ENCODE results near the gene ETV3.

The ETV3 gene

DNA sequence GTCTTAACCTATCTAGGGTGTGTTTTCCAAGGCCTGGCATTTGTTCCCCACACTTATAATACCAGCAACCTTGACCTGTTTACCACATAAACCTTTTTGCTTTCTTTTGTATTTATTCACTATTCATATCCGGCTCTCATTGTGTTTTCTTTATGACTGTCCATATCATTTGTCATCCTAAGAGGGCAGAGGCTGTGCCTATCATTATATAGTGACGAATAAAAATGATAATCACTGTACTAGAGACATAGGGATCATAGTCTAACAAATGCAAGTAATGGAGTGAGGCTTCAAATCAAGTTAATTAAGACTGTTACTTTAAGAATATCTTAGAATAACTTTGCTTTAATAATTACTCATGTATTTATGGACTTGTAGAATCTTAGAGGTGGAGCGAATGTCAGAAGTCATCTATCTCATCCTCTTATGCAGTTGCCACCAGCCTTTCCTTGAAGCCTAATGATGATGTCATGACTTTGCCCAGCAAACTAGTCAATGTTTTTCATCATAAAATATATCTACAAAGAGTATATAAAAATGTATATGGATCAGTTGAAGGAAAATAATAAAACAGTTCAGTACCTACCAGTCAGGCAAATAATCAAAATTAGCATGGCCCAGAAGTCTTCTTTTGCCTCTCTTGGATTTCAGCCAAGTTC lies 4.7 kb upstream of the ETV3 start:
- Histone ChIP-seq H3K9ac (ENCODE audit: low read length) (no peak overlapping the region), H3K4me1 (ENCODE audit: control insufficient read depth, insufficient read depth, low read length) (no peaks in the 10 kb centered on the region), H3K27ac (ENCODE audit: low read depth, low read length) (no peak overlapping the region), H3K27me3 (ENCODE audit: control insufficient read depth, insufficient read depth, low read length) (no peaks in the 10 kb centered on the region), H3K4me3 (ENCODE audit: low read length) (no peak overlapping the region), H3K36me3 (ENCODE audit: control insufficient read depth, insufficient read depth, low read length) (no peaks in the 10 kb centered on the region)

DNA sequence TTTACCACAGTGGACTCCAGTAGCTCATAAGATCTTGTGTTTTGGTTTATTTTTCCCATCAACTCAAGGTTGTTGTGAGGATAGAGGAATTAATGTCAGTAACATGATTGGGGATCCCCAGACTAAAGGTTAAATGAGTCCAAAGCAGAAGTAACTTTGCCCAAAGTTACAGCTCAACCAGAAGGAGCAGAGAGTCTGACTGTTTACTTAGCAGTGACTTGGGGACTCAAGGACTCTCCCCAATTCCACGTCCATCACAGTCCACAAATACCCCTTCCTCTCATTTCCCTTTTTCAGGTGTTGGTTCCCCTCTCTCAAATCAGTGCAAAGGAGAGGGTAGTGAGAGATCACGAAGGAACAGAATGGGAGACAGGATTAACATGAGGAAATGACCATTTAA lies 4.0 kb upstream of the ETV3 start:
- Histone ChIP-seq H3K4me1 (ENCODE audit: control insufficient read depth, insufficient read depth, low read length) (peaks cover under 1% of the 10 kb centered on the region), H3K27me3 (ENCODE audit: control insufficient read depth, insufficient read depth, low read length) (no peaks in the 10 kb centered on the region), H3K9ac (ENCODE audit: low read length) (no peak overlapping the region), H3K27ac (ENCODE audit: low read depth, low read length) (no peak overlapping the region), H3K4me3 (ENCODE audit: low read length) (no peak overlapping the region), H3K36me3 (ENCODE audit: control insufficient read depth, insufficient read depth, low read length) (no peaks in the 10 kb centered on the region)

DNA sequence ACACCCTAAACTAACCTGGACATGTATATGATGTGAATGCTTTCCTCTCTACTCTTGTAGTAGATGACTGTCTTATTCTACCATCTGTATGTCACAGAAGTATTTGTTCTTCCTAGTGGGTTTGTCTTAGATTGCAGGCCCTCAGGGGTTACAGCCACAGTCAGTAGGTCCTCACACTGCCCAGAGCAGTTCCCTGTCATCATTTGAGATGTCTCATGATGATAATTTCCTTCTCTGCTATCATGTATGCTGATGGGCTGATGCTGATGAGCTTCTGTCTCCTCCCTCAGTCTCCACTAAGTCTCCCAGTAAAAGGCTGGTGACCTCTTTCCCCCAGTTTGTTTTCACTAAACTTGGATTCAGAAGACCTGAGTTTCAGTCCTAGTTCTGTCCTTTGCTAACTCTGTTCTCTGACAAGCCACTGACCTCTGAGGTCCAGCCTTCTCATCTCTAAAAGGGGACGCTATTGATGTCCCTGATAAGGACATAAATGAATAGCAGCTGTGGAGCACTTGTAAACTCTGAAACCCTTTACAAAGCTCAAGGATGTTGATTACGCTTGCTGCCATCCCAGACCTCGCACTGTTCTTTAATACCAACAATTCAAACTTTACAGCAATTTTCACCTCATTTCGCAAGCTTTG lies 3.1 kb upstream of the ETV3 start:
- Histone ChIP-seq H3K4me3 (ENCODE audit: low read length) (no peak overlapping the region), H3K36me3 (ENCODE audit: control insufficient read depth, insufficient read depth, low read length) (no peaks in the 10 kb centered on the region), H3K9ac (ENCODE audit: low read length) (no peak overlapping the region), H3K27ac (ENCODE audit: low read depth, low read length) (no peak overlapping the region), H3K27me3 (ENCODE audit: control insufficient read depth, insufficient read depth, low read length) (no peaks in the 10 kb centered on the region), H3K4me1 (ENCODE audit: control insufficient read depth, insufficient read depth, low read length) (peaks cover 8% of the 10 kb centered on the region)

DNA sequence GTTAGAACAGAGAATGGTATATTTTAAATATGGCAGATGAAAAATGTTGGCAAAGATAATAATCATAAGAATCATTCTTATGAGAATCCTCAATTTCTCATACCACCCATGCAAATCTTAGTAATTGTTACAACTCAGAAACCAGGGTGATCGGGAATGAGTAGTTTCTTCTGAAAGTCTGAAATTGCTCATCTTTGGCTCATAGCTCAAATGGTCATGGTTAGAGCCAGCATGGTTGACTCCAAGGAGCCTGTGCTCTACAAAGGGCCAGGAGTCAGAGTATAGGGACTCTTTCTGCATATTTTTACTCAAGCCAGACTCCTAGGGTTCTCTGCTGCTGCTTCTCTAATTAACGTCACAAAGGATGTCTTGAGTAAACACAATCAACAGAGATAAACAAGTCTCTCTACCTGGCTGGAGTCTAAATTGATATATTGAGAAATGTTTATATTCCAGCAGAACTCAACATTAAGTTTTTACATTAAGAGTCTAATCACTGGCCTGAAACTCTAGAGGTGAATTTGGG lies 1.9 kb upstream of the ETV3 start:
- Histone ChIP-seq H3K9ac (ENCODE audit: low read length) (no peak overlapping the region), H3K36me3 (ENCODE audit: control insufficient read depth, insufficient read depth, low read length) (peaks cover 8% of the 10 kb centered on the region), H3K27ac (ENCODE audit: low read depth, low read length) (no peak overlapping the region), H3K4me3 (ENCODE audit: low read length) (no peak overlapping the region), H3K27me3 (ENCODE audit: control insufficient read depth, insufficient read depth, low read length) (no peaks in the 10 kb centered on the region), H3K4me1 (ENCODE audit: control insufficient read depth, insufficient read depth, low read length) (peaks cover 10% of the 10 kb centered on the region)

DNA sequence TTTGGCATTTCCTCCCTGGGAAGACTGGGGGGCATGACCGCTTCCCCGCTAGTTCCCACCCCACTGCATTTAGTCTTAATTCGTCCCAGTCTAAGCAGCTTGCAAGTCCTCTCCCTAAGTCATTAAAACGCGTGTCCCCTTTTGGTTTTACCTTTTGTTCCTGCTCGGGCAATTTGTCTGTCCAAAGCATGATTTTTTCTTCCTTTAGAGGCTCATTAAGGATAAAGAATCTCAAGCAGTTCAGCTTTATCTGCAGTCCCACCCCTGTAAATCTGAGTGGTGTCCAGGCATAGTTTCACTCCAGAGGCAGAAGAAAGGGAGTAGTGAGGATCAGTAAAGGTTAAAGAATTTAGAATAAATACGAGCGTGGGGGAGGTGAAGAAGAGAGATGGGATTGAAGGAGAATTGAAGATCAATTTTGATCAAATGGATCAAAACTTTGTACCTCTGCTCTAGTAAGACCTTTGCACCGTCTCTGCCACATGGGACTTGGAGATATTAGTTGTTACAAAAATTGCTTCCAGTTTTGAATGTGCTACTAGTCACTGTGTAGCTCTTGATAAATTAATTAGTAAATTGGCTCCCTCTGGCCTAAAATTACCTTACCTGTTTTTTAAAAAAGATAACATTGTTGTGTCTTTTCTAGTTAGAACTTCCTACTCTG lies 989 bp upstream of the ETV3 start:
- Histone ChIP-seq H3K27ac (ENCODE audit: low read depth, low read length) (peak overlapping the region; percentile 94), H3K9ac (ENCODE audit: low read length) (peak overlapping the region; percentile 54), H3K36me3 (ENCODE audit: control insufficient read depth, insufficient read depth, low read length) (peaks cover 17% of the 10 kb centered on the region), H3K4me1 (ENCODE audit: control insufficient read depth, insufficient read depth, low read length) (peaks cover 10% of the 10 kb centered on the region), H3K4me3 (ENCODE audit: low read length) (peak overlapping the region; percentile 98), H3K27me3 (ENCODE audit: control insufficient read depth, insufficient read depth, low read length) (no peaks in the 10 kb centered on the region)

DNA sequence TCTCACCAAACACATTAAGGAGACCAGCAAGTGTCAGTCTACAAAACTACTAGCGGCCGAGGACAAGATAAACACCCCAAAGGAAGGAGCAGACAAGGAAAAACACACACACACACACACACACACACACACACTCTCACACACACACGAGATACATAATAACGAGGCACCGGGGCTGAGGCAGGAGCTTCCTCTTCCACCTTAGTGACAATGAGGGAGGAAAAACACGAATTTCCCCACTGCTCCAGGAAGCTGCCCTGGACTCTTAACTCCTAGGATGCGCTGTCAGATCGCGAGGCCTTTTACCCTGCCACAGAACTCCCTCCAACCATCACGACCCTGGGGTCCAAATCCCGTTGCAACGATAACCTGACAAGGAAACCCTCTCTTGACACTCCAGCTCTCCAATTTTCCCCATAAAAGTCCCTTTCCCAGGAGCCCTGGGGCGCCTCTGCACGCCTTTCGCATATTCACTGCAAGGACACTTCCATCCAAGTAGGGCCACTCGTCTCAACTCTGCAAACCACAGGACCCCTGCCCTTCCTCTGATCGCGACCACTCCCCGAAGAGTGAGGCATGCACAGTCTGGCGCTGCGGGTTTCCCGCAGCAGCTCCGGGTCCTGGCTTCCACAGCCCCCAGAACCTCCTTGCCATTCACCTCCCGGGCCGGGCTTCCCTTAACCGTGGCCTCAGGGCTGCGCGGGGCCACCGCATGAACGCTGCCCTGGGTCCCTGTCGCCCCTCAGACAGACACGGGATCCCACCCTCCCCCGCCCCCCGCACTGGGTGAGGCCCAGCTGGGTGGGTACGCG lies 581 bp downstream of the ETV3 start:
- Histone ChIP-seq H3K27ac (ENCODE audit: low read depth, low read length) (peak overlapping the region; percentile 94), H3K9ac (ENCODE audit: low read length) (peak overlapping the region; percentile 82), H3K4me3 (ENCODE audit: low read length) (peak overlapping the region; percentile 98), H3K36me3 (ENCODE audit: control insufficient read depth, insufficient read depth, low read length) (peaks cover 19% of the 10 kb centered on the region), H3K4me1 (ENCODE audit: control insufficient read depth, insufficient read depth, low read length) (peaks cover 10% of the 10 kb centered on the region), H3K27me3 (ENCODE audit: control insufficient read depth, insufficient read depth, low read length) (no peaks in the 10 kb centered on the region)

DNA sequence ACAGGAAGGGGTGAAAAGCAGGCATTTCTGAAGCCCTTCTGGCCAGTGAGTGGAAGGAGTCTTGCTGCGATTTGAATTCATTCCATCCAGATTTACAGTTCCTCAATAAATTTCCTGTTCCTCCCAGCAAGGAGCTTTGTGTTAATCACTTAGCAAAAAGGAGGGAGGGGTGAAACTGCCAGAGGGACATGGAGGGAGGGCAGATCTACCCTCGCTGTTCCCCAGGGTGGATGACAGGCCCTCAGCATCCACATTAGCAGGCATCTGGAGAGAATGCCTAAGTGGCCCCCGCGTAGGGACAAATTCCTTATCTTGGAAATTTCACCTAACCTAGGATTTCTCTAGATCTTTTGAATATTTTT lies 1.2 kb downstream of the ETV3 start:
- peaks cover 19% of the 10 kb centered on the region for H3K36me3 ChIP-seq (ENCODE audit: control insufficient read depth, insufficient read depth, low read length)
- peak overlapping the region; percentile 98 for H3K4me3 ChIP-seq (ENCODE audit: low read length)
- H3K4me1 ChIP-seq (ENCODE audit: control insufficient read depth, insufficient read depth, low read length), result peaks cover 10% of the 10 kb centered on the region
- no peak overlapping the region for H3K27ac ChIP-seq (ENCODE audit: low read depth, low read length)
- H3K9ac ChIP-seq (ENCODE audit: low read length), result peak overlapping the region; percentile 57
- no peaks in the 10 kb centered on the region for H3K27me3 ChIP-seq (ENCODE audit: control insufficient read depth, insufficient read depth, low read length)

DNA sequence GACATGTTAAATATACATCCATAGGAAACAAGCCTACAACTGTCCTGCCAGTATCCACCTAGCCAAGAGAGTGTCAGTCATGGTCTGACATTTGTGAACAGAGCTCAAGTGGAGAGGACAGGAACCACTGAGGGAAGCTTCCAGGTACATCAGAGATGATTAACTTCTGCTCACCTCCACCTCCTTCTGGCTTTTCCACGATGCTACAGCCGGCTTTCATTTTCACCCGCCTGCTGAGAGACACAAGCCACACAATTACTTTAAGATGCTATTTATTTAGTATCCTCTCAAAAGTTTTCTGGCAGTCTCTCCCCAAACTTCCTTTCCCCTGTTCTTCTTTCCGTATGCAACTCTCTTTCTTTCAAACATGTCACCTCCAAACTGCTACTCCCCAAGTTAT lies 2.1 kb downstream of the ETV3 start:
- Histone ChIP-seq H3K36me3 (ENCODE audit: control insufficient read depth, insufficient read depth, low read length) (peaks cover 19% of the 10 kb centered on the region), H3K27me3 (ENCODE audit: control insufficient read depth, insufficient read depth, low read length) (no peaks in the 10 kb centered on the region), H3K4me1 (ENCODE audit: control insufficient read depth, insufficient read depth, low read length) (peaks cover 10% of the 10 kb centered on the region), H3K4me3 (ENCODE audit: low read length) (no peak overlapping the region), H3K9ac (ENCODE audit: low read length) (no peak overlapping the region), H3K27ac (ENCODE audit: low read depth, low read length) (no peak overlapping the region)

DNA sequence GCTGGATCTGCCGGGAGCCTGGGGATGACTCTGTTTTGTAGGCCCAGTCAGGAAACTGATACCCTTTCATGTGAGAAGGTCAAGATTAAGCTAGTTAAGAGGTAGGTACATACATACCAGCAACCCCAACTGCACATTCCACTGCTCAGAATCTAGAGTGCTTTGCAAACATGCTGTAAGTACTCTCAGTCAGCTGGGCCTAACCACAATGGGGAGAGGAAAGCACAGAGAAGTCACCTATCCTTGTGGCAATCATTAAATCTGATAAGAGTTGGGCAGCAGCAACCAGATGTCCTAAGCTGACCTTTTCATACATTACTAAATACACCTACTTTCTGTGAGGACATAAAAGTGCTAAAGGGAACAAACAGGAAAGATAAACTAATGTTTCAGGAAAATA lies 2.5 kb downstream of the ETV3 start:
- Histone ChIP-seq H3K9ac (ENCODE audit: low read length) (no peak overlapping the region), H3K4me3 (ENCODE audit: low read length) (no peak overlapping the region), H3K36me3 (ENCODE audit: control insufficient read depth, insufficient read depth, low read length) (peaks cover 19% of the 10 kb centered on the region), H3K4me1 (ENCODE audit: control insufficient read depth, insufficient read depth, low read length) (peaks cover 10% of the 10 kb centered on the region), H3K27ac (ENCODE audit: low read depth, low read length) (no peak overlapping the region), H3K27me3 (ENCODE audit: control insufficient read depth, insufficient read depth, low read length) (no peaks in the 10 kb centered on the region)

DNA sequence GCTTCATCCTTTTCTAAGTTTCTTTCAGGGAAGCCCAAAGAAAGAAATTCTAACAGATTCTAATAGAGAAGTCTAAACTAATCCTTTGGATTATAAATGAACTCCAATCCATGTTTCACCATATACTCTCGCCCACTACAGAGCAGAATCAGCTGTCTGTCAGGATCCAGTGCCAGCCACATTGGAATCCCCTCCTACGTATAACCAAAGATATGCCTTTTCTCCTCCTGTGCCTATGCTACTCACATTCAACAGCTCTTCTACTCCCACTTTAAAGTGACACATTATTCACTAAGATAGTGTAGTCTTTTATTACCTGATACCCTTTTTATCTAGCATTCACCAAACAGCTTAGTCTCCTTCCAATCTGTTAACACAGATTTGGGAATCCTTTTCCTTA lies 3.1 kb downstream of the ETV3 start:
- H3K9ac ChIP-seq (ENCODE audit: low read length), result no peak overlapping the region
- no peak overlapping the region for H3K27ac ChIP-seq (ENCODE audit: low read depth, low read length)
- H3K4me1 ChIP-seq (ENCODE audit: control insufficient read depth, insufficient read depth, low read length), result peaks cover 10% of the 10 kb centered on the region
- H3K36me3 ChIP-seq (ENCODE audit: control insufficient read depth, insufficient read depth, low read length), result peaks cover 23% of the 10 kb centered on the region
- no peaks in the 10 kb centered on the region for H3K27me3 ChIP-seq (ENCODE audit: control insufficient read depth, insufficient read depth, low read length)
- H3K4me3 ChIP-seq (ENCODE audit: low read length), result no peak overlapping the region

DNA sequence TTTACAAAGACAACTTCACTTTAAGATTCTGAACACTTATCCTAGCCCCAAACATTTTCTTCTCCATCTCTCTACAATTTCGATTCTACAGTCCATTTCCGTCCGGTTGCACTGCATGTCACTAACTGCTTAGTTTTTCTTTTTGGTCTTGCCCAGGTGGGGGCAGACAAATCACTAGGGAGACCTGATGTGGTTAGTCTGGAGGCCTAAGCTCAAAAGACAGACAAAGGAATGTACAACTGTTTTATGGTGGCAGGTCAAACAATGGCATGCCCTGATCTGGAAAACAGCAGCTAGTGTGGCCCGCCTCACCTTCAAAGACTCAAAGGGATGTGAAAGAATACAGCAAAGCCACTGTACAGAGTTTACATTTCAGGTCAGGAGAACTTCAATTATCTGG lies 3.8 kb downstream of the ETV3 start:
- H3K36me3 ChIP-seq (ENCODE audit: control insufficient read depth, insufficient read depth, low read length), result peaks cover 24% of the 10 kb centered on the region
- no peaks in the 10 kb centered on the region for H3K27me3 ChIP-seq (ENCODE audit: control insufficient read depth, insufficient read depth, low read length)
- H3K27ac ChIP-seq (ENCODE audit: low read depth, low read length), result no peak overlapping the region
- no peak overlapping the region for H3K4me3 ChIP-seq (ENCODE audit: low read length)
- H3K4me1 ChIP-seq (ENCODE audit: control insufficient read depth, insufficient read depth, low read length), result peaks cover 10% of the 10 kb centered on the region
- H3K9ac ChIP-seq (ENCODE audit: low read length), result no peak overlapping the region

DNA sequence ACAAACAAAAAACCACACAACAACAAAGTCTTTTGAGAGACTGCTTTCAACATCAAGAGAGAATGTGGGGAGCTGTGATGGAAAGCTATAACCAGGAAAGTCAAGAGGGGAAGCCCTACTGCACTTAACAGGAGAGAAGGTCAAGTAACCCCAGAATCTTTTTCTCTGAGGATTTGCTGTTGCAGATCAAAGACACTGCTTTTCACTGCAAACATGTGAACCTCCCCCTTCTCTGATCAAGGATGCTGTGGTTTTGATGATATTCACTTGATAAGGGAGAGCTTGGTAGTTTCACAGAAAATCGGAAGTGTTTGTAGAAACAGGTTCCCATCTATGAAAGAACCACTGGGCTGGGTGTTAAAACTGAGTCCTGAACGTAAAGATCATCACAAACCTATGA lies 4.8 kb downstream of the ETV3 start:
- peaks cover 24% of the 10 kb centered on the region for H3K36me3 ChIP-seq (ENCODE audit: control insufficient read depth, insufficient read depth, low read length)
- H3K4me3 ChIP-seq (ENCODE audit: low read length), result no peak overlapping the region
- no peak overlapping the region for H3K27ac ChIP-seq (ENCODE audit: low read depth, low read length)
- peaks cover 10% of the 10 kb centered on the region for H3K4me1 ChIP-seq (ENCODE audit: control insufficient read depth, insufficient read depth, low read length)
- no peak overlapping the region for H3K9ac ChIP-seq (ENCODE audit: low read length)
- H3K27me3 ChIP-seq (ENCODE audit: control insufficient read depth, insufficient read depth, low read length), result no peaks in the 10 kb centered on the region
